ENCODE results near the gene IGFBP4.

DNA sequence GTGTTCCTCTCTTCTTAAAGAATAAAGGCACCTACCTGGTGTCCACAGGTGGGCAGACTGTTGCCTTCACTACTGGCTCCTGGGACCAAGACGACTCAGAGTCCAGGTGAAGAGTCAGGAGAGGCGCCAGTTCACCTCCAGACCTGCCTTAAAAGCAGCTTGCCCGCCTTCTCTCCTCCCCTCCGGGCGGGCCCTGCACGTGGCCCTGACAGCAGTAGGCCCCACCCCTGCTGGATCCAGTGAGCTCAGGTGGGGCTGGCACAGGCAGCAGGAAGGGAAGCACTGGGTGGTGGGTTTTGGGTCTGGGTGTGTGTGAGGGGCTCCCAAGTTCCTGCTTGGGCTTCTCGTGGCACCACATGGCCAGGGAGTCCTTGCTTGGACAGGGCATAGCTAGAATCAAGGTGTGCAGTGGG lies 58.3 kb downstream of the IGFBP4 start, which contains the start of gene TNS4:
- TF ChIP-seq, protein P1, sequence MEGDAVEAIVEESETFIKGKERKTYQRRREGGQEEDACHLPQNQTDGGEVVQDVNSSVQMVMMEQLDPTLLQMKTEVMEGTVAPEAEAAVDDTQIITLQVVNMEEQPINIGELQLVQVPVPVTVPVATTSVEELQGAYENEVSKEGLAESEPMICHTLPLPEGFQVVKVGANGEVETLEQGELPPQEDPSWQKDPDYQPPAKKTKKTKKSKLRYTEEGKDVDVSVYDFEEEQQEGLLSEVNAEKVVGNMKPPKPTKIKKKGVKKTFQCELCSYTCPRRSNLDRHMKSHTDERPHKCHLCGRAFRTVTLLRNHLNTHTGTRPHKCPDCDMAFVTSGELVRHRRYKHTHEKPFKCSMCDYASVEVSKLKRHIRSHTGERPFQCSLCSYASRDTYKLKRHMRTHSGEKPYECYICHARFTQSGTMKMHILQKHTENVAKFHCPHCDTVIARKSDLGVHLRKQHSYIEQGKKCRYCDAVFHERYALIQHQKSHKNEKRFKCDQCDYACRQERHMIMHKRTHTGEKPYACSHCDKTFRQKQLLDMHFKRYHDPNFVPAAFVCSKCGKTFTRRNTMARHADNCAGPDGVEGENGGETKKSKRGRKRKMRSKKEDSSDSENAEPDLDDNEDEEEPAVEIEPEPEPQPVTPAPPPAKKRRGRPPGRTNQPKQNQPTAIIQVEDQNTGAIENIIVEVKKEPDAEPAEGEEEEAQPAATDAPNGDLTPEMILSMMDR (IDR thresholded peaks at IDR 0.05): no peak
- TF ChIP-seq POLR2A (IDR thresholded peaks at IDR 0.05) (no peak), POLR2AphosphoS5 (IDR thresholded peaks at IDR 0.05) (no peak)
